Natural killer cell treated with Interleukin-12 subunit alpha and Interleukin-12 subunit beta and Interleukin-15 and Interleukin-18, amount 100 ng/mL, for 72 hours (primary cell): ENCODE measurements around the gene EXOC3L4. TPM values are rescaled to one million over a fixed set of nuclear protein-coding genes. Genes with fewer than 3 reads are reported as not detected.
A peak's percentile ranks its signal among the peaks of the same experiment; 100 is the strongest.

Source experiments
- ATAC-seq, 2 donors: fragments of 150-1000 bp; cut with Tn5 transposase in 1 of 2; sonication (Bioruptor Pico), chemical (Tn5 transposase) in 1 of 2; 2 replicates each; pipeline ENCODE4 v1.10.0; 2021
- DNase-seq: peaks from one replicate; pipeline ENCODE4 v3.0.0; 2022; ENCODE audit warnings: low spot score
- H3K27ac Mint-ChIP-seq, 2 donors: 1 replicate in 1 of 2; 2 replicates in 1 of 2; pipeline ENCODE4 v1.8.0; 2022; ENCODE audit warnings: mixed read lengths in 2 of 2, mild to moderate bottlenecking in 1 of 2, moderate library complexity in 1 of 2
- H3K27me3 Mint-ChIP-seq, 2 donors: 1 replicate in 1 of 2; 2 replicates in 1 of 2; pipeline ENCODE4 v1.8.0; 2022; ENCODE audit warnings: mixed read lengths in 2 of 2
- H3K36me3 Mint-ChIP-seq: one replicate; pipeline ENCODE4 v1.8.0; 2022; ENCODE audit warnings: mixed read lengths
- H3K4me1 Mint-ChIP-seq, 2 donors: 1 replicate in 1 of 2; 2 replicates in 1 of 2; pipeline ENCODE4 v1.8.0; 2022; ENCODE audit warnings: low read depth in 2 of 2, mixed read lengths in 2 of 2, mild to moderate bottlenecking in 1 of 2
- H3K4me3 Mint-ChIP-seq: one replicate; pipeline ENCODE4 v1.8.0; 2022; ENCODE audit warnings: mixed read lengths
- H3K9me3 Mint-ChIP-seq: 2 replicates; pipeline ENCODE4 v1.8.0; 2022; ENCODE audit warnings: mixed read lengths
- total RNA-seq, 2 donors: library from RNA; stranded (reverse); gene quantifications; one replicate each; pipeline ENCODE4 v1.2.3, GENCODE V29; 2022

Gene EXOC3L4
- total RNA-seq, 2 donors from 2014 or later: not detected

DNA sequence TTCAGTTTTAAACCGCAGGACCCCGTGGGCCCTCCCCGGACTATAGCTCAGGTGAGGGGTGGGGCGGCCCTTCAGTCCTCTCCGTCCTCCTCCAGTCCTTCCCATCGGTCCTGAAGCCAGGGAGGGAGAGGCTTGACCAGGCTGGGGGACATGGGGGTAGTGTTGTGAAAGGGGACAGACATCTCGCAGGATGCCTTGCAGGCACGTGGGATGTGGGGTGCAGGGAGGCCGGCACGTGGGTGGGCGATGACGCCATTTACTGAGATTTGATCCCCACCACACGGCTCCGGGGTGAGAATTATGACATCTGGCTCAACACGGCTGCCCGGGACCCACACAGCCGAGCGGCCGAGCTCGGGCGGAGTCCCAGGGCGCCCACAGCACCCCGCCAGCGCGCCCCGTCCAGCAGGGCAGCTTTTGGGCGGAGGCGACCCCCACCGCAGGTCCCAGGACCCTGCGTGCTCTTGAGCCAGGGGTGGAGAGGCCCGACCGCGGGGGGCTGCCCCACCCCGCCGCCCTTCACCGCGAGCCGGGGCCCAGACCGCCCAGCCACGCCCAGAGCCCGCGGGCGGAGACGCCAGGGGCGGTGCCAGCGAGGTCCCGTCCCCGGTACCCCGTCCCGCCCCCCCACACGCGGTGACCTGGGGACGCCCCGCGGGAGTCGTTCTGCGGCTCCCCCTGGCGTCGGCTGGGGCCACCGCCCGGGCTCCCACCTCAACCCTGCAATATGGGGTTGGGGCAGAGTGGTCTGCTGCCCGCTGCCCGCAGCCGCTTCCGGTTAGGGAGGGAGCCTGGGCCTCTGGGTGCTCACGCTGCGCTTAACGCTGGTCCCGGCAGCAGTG, 3.3 kb upstream of the EXOC3L4 start:
- H3K27me3 Mint-ChIP-seq: no peaks in the 10 kb centered on the region
- no peaks in the 10 kb centered on the region for H3K9me3 Mint-ChIP-seq
- DNase-seq: peak; percentile 81
- peaks cover 3 to 5% of the 10 kb centered on the region in 2 donors for H3K4me1 Mint-ChIP-seq
- H3K4me3 Mint-ChIP-seq: peak overlapping the region; percentile 53
- H3K36me3 Mint-ChIP-seq: no peaks in the 10 kb centered on the region
- no peak overlapping the region for H3K27ac Mint-ChIP-seq
- peak; percentile 84 to 87 for ATAC-seq

DNA sequence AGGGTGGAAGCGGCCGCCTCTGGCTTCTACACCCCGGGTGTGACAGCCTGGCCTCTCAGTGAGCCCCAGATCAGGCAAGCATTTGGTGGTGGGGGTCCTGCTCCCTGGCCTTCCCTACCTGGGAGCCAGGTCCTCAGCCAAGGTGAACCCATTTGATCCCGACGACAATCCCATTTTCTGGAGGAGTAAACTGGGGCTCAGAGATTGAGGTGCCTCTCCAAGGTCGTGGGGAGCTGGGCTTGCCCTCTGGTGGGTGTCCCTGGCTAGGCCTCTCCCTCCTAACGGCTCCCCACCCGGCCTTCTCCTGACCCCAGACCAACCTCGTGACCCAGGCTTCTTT, 2.7 kb upstream of the EXOC3L4 start:
- Mint-ChIP-seq H3K4me1 (peaks cover 3 to 5% of the 10 kb centered on the region in 2 donors), H3K9me3 (no peaks in the 10 kb centered on the region), H3K36me3 (no peaks in the 10 kb centered on the region), H3K27me3 (peaks cover 0 to 5% of the 10 kb centered on the region in 2 donors), H3K27ac (no peak overlapping the region), H3K4me3 (no peak overlapping the region)
- ATAC-seq (no peak), DNase-seq (no peak)

DNA sequence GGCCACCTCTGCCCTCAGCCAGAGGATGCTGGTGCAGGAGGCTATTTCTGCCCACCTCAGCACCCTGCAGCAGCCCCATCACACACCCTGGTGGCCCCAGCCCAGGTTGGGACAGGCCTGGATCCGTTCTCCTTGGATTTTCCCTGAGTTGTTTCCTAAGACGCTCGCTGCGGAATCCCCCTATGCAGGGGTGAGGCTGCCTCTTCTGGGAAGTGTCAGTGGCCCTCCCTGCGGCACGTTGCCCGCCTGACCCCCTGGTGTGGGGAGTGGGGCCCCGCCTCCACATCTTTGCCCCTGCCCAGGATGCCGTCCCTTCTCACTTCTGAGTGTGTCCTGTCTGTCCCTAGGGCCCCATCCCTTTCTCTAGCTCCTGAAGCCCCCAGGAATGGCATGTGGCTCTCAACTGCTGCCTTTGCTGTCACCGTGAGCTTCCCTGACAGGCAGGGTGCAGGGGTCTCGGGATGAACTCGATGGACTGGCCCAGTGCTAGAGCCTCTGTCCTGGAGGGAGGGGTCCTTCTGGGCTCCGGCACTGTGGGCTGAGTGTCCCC, 594 bp upstream of the EXOC3L4 start:
- H3K9me3 Mint-ChIP-seq: no peaks in the 10 kb centered on the region
- no peak for ATAC-seq
- peaks cover 0 to 8% of the 10 kb centered on the region in 2 donors for H3K27me3 Mint-ChIP-seq
- peaks cover 3 to 5% of the 10 kb centered on the region in 2 donors for H3K4me1 Mint-ChIP-seq
- no peak overlapping the region for H3K4me3 Mint-ChIP-seq
- no peak for DNase-seq
- no peak overlapping the region for H3K27ac Mint-ChIP-seq
- H3K36me3 Mint-ChIP-seq: no peaks in the 10 kb centered on the region

GRCh38 chr14:103095210-103095778, 769 bp downstream of the EXOC3L4 start:
- no peaks in the 10 kb centered on the region for H3K9me3 Mint-ChIP-seq
- no peaks in the 10 kb centered on the region for H3K36me3 Mint-ChIP-seq
- DNase-seq (no peak), ATAC-seq (no peak)
- H3K27ac Mint-ChIP-seq: no peak overlapping the region
- H3K4me3 Mint-ChIP-seq: no peak overlapping the region
- H3K27me3 Mint-ChIP-seq: peaks cover 0 to 8% of the 10 kb centered on the region in 2 donors
- H3K4me1 Mint-ChIP-seq: peaks cover 3 to 5% of the 10 kb centered on the region in 2 donors

DNA sequence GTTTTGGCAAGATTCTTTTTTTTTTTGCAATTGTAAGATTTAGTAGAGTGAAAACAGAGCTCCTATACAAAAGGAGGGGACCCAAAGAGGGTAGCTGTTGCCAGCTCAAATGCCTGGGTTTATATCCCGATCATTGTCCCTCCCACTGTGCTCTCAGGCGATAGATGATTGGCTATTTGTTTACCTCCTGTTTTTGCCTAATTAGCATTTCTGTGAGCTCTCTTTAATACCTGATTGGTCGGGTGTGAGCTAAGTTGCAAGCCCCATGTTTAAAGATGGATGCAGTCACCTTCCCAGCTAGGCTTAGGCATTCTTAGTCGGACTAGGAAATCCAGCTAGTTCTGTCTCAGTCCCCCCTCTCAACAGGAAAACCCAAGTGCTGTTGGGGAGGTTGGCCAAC, 1.9 kb downstream of the EXOC3L4 start:
- ATAC-seq: no peak
- Mint-ChIP-seq H3K9me3 (no peaks in the 10 kb centered on the region), H3K27ac (no peak overlapping the region), H3K27me3 (peaks cover 5 to 11% of the 10 kb centered on the region in 2 donors), H3K4me3 (no peak overlapping the region), H3K4me1 (no peaks in the 10 kb centered on the region), H3K36me3 (no peaks in the 10 kb centered on the region)
- no peak for DNase-seq

DNA sequence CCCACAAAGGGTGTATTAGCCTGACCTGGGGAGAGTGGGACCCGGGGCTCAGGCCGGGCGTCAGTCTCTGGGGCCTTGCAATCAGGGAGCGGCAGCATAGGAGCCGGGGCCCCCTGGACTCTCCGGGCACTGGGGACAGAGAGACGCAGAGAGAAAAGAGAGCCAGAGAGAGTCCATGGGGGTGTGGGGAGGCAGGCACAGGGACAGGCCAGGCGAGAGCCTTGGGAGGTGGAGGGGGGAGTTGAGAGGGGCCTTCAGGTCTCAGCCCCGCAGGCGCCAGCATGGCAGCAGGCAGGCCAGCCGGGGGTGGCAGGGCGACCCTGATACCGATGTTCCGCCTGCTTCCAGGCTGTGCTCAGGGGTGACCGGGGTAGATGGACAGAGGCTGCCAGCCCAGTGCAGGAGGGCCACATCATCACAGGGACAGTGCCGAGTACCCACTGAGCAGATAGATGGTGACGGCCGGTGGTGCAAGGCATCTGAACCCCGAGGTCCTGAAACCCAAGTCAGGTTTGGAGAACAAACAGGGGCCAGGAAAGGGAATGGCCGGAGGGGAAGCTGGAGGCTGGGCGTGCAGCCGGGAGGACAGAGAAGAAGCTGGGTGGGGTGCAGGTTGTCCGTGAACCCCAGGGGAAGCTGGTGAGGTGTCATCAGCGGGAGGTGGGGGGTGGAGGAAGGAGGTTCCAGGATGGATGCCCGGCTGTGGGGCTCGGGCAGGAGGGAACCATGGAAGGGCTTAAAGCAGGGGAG, 2.9 kb downstream of the EXOC3L4 start:
- Mint-ChIP-seq H3K36me3 (no peaks in the 10 kb centered on the region), H3K9me3 (no peaks in the 10 kb centered on the region), H3K4me3 (no peak overlapping the region), H3K27ac (no peak overlapping the region), H3K4me1 (no peaks in the 10 kb centered on the region), H3K27me3 (peaks cover 7 to 12% of the 10 kb centered on the region in 2 donors)
- ATAC-seq (no peak), DNase-seq (no peak)

DNA sequence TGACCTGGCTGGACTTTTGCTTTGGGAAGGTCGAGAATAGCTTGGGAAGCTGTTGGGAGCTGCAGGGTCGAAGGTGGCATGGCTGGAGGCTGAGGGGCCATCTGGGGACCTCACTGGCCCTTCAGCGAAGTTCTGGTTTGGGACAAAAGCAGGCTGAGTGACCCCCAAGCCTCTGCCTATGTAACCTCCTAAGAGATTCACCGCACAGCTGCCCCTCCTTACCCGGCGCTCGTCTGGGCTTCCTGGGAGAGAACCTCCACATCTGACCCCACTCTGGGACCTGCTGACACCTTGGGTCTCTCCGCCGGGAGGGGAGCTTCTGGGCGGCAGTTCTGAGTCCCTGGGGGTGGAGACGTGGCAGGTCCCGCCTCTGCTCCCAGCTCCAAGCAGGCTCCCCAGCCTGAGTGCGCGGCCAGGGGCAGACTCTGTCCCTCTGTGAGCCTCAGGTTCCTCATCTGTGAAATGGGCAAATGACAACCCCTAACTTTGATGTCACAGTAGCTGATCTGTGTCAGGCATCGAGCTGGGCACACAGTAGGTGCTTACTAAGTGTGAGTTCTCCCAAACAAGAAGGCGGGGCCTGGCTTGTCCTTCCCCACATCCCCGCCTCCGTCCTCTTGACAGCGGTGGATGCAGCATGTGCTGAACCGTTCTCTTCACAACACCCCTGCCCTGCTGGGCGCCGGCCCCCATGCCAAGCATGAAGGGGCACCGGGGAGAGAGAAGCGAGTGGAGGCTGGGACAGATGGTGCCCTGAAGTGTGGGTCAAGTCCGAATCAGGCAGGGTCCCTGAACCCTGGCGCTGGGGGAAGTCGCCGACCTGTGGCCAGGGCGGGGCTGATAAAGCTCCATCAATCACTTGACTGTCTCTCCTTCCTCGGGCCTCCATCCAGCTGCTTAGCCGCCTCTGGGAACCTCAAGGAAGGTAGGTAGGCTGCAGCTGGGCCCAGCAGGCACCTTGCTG, 3.8 kb downstream of the EXOC3L4 start:
- H3K4me3 Mint-ChIP-seq: no peak overlapping the region
- H3K9me3 Mint-ChIP-seq: no peaks in the 10 kb centered on the region
- H3K27me3 Mint-ChIP-seq: peaks cover 7 to 12% of the 10 kb centered on the region in 2 donors
- no peak overlapping the region for H3K27ac Mint-ChIP-seq
- ATAC-seq (no peak), DNase-seq (no peak)
- H3K36me3 Mint-ChIP-seq: no peaks in the 10 kb centered on the region
- H3K4me1 Mint-ChIP-seq: no peaks in the 10 kb centered on the region

DNA sequence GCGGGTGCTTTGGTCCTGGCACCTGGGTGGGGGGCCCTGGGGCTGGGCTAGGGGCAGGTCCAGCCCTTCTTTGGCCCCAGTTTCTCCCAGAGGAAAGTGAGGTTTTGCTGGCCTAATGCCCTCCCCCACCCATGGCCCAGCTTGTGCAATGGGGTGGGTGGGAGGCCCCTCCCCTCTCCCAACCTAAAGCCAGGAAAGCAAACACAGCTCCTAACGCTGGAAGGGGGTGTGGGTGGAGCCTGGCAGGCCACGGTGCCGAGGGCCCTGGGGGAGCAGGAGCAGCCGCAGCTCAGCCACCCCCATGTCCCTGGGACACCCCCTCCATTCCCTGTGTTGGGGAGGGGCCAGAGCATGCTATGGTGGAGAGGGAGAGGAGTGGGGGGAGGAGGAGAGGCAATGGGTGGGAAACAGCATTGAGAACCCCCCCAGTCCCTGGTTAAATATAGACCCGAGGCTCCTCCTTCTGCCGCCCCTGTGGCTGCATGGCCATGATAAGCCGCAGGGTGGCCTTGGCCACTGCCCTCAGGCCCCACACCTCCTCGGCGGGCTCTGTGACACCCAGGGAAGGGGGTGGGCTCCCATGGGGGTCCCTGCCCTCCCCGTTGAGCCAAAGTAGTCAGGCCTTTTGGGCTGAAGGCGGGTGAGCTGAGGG, 4.7 kb downstream of the EXOC3L4 start:
- DNase-seq: no peak
- Mint-ChIP-seq H3K36me3 (no peaks in the 10 kb centered on the region), H3K27me3 (peaks cover 7 to 16% of the 10 kb centered on the region in 2 donors), H3K4me1 (no peaks in the 10 kb centered on the region), H3K9me3 (no peaks in the 10 kb centered on the region), H3K27ac (no peak overlapping the region), H3K4me3 (no peak overlapping the region)
- no peak for ATAC-seq

DNA sequence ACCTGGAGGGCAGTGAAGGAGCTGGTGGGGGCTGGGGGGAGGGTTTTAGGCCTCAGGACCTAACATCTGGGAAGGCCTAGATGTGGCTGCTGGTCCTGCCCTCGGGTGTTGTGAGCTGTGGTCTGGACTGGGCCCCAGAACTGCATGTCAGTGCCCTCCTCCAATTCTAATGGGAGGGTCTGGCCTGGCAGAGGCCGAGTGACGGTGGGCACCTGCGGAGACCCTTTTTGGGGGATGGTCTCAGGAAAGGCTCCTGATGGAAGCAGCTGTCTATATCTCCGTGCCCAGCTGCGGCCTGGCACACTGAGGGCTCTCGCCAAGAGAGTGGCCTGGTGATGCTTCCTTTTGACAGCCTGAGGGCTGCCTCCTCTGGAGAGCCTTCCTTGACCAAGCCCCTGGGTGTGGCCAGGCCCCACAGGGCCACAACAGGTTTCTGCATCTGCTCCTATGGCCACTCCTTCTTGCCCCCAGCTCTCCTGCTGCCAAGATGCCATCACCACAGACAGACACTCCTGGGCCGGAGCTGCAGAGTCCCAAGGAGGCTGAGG, 5.3 kb downstream of the EXOC3L4 start:
- Mint-ChIP-seq H3K27me3 (peaks cover 9 to 16% of the 10 kb centered on the region in 2 donors), H3K4me3 (no peak overlapping the region), H3K36me3 (no peaks in the 10 kb centered on the region), H3K9me3 (no peaks in the 10 kb centered on the region), H3K27ac (no peak overlapping the region), H3K4me1 (peaks cover 0 to under 1% of the 10 kb centered on the region in 2 donors)
- DNase-seq: no peak
- no peak for ATAC-seq

GRCh38 chr14:103100281-103101121, 6.0 kb downstream of the EXOC3L4 start:
- no peak for DNase-seq
- no peaks in the 10 kb centered on the region for H3K9me3 Mint-ChIP-seq
- H3K27ac Mint-ChIP-seq: no peak overlapping the region
- no peak for ATAC-seq
- H3K27me3 Mint-ChIP-seq: peaks cover 16 to 21% of the 10 kb centered on the region in 2 donors
- H3K36me3 Mint-ChIP-seq: no peaks in the 10 kb centered on the region
- no peak overlapping the region for H3K4me3 Mint-ChIP-seq
- H3K4me1 Mint-ChIP-seq: peaks cover 5 to 6% of the 10 kb centered on the region in 2 donors

DNA sequence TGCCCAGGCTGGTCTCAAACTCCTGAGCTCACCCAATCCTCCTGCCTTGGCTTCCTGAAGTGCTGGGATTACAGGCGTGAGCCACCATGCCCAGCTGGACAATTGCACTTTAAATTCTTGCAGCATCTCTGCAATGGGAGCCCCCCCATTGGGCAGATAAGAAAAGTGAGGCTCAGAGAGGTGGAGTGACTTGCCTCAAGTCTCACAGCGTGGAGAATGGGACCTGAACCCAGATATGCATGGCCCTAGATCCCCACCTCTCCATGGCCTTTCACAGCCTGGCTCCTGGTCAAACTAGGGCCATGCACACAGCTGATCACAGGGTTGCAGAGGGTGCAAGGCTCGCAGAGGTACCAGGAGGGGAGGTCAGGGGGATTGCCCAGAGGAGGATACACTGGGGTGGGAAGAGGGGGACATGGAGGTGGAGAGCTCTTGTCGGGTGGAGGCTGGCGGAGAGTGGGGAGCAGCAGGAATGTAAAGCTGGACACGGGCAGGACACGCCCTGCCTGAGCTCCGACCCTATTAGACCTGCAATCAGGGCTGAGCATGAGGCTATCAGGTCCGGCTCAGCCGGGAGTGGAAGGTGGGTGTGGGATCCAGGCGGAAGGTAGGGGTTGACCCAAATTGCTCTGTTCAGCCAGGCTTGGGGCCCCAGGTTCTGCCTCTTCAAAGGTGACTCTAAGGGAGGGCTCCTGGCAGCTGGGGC, 6.9 kb downstream of the EXOC3L4 start:
- no peak overlapping the region for H3K4me3 Mint-ChIP-seq
- ATAC-seq: no peak
- H3K4me1 Mint-ChIP-seq: peaks cover 5 to 6% of the 10 kb centered on the region in 2 donors
- no peaks in the 10 kb centered on the region for H3K9me3 Mint-ChIP-seq
- H3K36me3 Mint-ChIP-seq: no peaks in the 10 kb centered on the region
- H3K27me3 Mint-ChIP-seq: peaks cover 16 to 20% of the 10 kb centered on the region in 2 donors
- no peak for DNase-seq
- H3K27ac Mint-ChIP-seq: no peak overlapping the region
